ENCODE data around the gene GPRIN3.

DNA sequence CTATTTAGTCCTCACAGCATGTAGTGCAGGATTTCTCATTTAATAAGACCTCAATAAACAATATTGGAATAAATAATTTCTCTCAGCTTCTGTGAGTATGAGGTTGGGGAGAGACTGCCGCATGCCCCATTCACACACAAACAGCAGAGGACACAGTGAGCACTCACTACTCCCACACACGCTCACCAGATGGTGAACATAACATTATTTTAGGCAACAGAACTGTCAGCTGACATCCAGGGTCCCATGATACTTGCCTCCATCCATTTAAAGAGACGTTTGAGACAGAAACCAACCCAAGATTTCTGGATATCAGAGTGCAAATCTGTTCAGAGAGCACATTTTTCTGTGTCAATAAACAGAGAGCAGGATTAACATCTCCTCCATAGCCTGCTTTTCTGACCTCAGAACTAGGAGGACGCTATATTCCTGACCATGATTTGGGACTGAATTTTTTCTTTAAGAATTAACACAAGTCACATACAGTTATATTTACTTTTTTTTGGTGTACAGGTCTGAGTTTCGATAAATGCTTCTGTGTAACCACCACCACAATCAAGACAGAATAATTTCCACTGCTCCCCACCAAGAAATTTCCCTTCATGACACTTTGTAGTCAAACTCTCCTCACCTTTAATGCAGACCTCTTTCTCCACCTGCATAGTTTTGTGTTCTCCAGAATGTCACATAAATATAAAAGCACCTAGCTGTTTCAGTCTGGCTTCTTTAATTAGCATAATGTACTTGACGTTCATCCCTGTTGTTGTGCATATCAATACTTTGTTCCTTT is 16.7 kb downstream of the GPRIN3 start:
- TF ChIP-seq CTCF (IDR thresholded peaks at IDR 0.05), result no peak
- TF ChIP-seq POLR2AphosphoS5 (IDR thresholded peaks at IDR 0.05; ENCODE audit: insufficient read depth in 1 of 2, low read depth in 1 of 2), result no peak

Data from vagina (tissue), 2 donors.